AG09319 (cell line): ENCODE results near the gene SMYD3.

ENCODE experiments used
- DNase-seq: peaks from one replicate; pipeline ENCODE4 v3.0.0-alpha.2; 2010; ENCODE audit warnings: low read depth; ENCODE audit errors: extremely low read depth
- CTCF ChIP-seq: IDR thresholded peaks from 2 replicates; pipeline ENCODE4 v1.5.1; 2011; ENCODE audit warnings: low read depth, mild to moderate bottlenecking, inconsistent platforms, low read length, moderate library complexity

Gene SMYD3

GRCh38 chr1:246212013-246212412, 295.1 kb downstream of the SMYD3 start:
- DNase-seq: no peak
- no peak for TF ChIP-seq CTCF

DNA sequence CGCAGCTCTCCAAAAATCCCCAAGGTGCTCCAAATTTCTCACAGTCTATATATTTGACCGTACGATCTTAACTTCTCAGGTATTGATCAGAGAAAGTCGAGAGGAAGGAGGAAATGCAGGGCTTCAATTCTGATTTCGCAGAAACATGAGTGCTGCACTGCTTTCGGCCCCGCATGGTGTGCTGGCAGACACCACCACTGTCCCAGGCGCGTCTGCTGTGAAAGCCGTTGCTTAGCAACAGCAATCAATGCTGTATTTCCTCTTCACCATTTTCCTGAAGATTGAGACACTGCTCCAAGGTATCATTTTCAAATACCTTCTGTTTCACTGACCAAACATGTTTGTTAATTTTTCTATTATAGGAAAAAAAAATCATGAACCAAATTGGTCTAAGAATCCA, 296.3 kb downstream of the SMYD3 start:
- no peak for DNase-seq
- TF ChIP-seq CTCF: no peak

DNA sequence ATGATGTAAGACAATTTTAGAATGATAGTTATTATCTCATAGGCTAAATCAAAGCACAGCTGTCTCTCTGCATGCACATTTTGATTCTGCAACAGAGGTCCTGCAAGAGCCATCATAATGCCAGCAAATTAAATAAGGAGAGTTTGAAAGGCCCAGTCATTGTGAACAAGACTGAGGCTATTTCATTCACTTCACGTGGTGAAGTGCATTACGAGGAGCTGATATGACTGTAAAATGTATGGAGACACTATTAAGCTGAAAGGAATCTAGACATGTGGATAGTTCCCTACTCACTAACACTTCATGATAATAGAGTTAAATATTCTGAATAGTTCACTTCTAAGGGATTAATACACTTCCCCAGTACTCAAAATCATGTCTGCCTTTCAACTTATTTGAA, 299.0 kb downstream of the SMYD3 start:
- no peak for DNase-seq
- no peak for TF ChIP-seq CTCF

- no peak for DNase-seq
- no peak for TF ChIP-seq CTCF
Measured at GRCh38 chr1:246203180-246203579, 303.9 kb downstream of the SMYD3 start.

DNA sequence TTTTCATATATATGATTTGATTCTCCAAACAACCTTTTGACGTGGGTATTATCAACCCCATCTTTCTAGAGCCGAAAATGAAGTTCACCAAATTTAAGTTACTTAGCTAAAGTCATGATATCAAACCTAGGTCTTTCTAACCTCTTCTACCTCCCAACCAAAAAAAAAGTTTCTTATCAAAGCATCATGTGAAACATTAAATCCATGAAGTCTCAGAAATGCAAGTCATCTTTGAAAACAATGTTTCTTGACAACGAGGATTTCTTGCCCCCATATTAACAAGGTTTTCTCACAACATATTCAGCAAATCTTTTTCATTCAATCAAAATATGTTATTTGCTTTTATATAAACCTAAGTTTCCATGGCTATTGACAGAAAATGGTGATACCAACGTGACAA, 306.3 kb downstream of the SMYD3 start:
- TF ChIP-seq CTCF: no peak

GRCh38 chr1:246200225-246200624, 306.9 kb downstream of the SMYD3 start:
- no peak for DNase-seq
- TF ChIP-seq CTCF: no peak

More for the DNA sequence above, 306.3 kb downstream of the SMYD3 start:
- DNase-seq: no peak

DNA sequence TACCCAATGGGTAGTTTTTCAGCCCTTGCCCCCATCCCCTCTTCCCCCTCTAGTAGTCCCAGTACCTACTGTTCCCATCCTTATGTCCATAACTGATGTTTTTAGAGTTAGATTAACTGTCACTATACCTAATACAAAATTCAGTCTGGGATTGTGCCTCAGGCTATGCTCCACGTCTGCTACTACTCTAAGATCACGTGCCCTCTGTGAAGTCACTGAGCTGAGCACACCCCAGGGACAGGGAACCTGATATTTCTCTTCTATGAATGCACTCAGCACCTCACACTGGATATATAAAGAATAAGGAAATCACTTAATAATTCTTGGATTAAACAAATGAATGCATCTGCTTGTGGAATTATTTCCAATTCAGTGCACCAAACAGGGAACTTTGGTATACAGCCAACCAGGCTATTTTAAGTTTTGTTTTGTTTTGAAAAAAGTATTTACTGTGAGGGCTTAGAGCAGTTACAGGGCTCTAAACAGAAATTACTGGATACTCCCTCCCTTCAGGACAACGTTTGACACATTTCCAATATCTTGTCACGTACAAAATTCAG, 307.9 kb downstream of the SMYD3 start:
- no peak for DNase-seq
- no peak for TF ChIP-seq CTCF
